LHCN-M2 (cell line): Measurements from ENCODE around the gene CNN2. TPM values are rescaled to one million over a fixed set of nuclear protein-coding genes. Genes with fewer than 3 reads are reported as not detected.

ENCODE experiments used
- DNase-seq: peaks from one replicate; pipeline ENCODE4 v3.0.0-alpha.2; 2012; ENCODE audit warnings: low read depth
- total RNA-seq: library from RNA; depleted of rRNA; stranded (reverse); fragments of >200 nt; gene quantifications from 2 replicates; pipeline ENCODE4 v1.2.3, GENCODE V29; 2014; rRNA removed

Gene CNN2
- total RNA-seq, 1 experiment from 2014 or later = 130 TPM

GRCh38 chr19:1080360-1081161 is 54.2 kb downstream of the CNN2 start:
- no peak for DNase-seq

- no peak for DNase-seq
These were observed 55.1 kb downstream of the CNN2 start for GRCh38 chr19:1081301-1082164.

GRCh38 chr19:1082165-1082927 is 55.9 kb downstream of the CNN2 start:
- DNase-seq = no peak

GRCh38 chr19:1082928-1083816 is 56.8 kb downstream of the CNN2 start:
- no peak for DNase-seq

- DNase-seq = no peak
These were observed 57.8 kb downstream of the CNN2 start for GRCh38 chr19:1084024-1084868.

GRCh38 chr19:1085053-1085658 is 58.7 kb downstream of the CNN2 start:
- no peak for DNase-seq

GRCh38 chr19:1085676-1086442 is 59.5 kb downstream of the CNN2 start:
- DNase-seq = no peak

- no peak for DNase-seq
These were observed 60.2 kb downstream of the CNN2 start for GRCh38 chr19:1086613-1087012.

GRCh38 chr19:1087813-1088415 is 61.5 kb downstream of the CNN2 start:
- no peak for DNase-seq

- DNase-seq = no peak
These were observed 62.1 kb downstream of the CNN2 start for GRCh38 chr19:1088416-1089010.

Other genes with a start within 250 kb of the CNN2 start
- gene PTBP1, start 229.2 kb upstream of the CNN2 start, total RNA-seq = 425 and 475 TPM in 2 replicates
- 0.06 TPM in 1 of 2 replicates, not detected in the other for gene PLPPR3, start 204.7 kb upstream of the CNN2 start, total RNA-seq
- not detected in 2 replicates for gene AZU1, start 198.8 kb upstream of the CNN2 start, total RNA-seq
- not detected in 2 replicates for gene PRTN3, start 185.6 kb upstream of the CNN2 start, total RNA-seq
- gene ELANE, start 174.3 kb upstream of the CNN2 start, total RNA-seq = 0.11 TPM in 1 of 2 replicates, not detected in the other
- gene CFD, start 166.9 kb upstream of the CNN2 start, total RNA-seq = 0.38 TPM in 1 of 2 replicates, not detected in the other
- 36.3 and 38.7 TPM in 2 replicates for gene MED16, start 133.4 kb upstream of the CNN2 start, total RNA-seq
- not detected in 2 replicates for gene RNU6-9, start 133.1 kb upstream of the CNN2 start, total RNA-seq
- 40.3 and 42.7 TPM in 2 replicates for gene R3HDM4, start 113.4 kb upstream of the CNN2 start, total RNA-seq
- not detected in 2 replicates for gene KISS1R, start 109.3 kb upstream of the CNN2 start, total RNA-seq
- gene ARID3A, start 100.6 kb upstream of the CNN2 start, total RNA-seq = 3.1 and 3.4 TPM in 2 replicates
- gene WDR18, start 42.3 kb upstream of the CNN2 start, total RNA-seq = 44.2 and 53.6 TPM in 2 replicates
- 0.11 and 0.19 TPM in 2 replicates for gene GRIN3B, start 26.2 kb upstream of the CNN2 start, total RNA-seq
- gene TMEM259, start 5.5 kb upstream of the CNN2 start, total RNA-seq = 154 and 176 TPM in 2 replicates
- not detected in 2 replicates for gene RNU6-2, start 5.1 kb upstream of the CNN2 start, total RNA-seq
- 18.1 and 21.5 TPM in 2 replicates for gene ABCA7, start 13.5 kb downstream of the CNN2 start, total RNA-seq
- 0.13 and 0.57 TPM in 2 replicates for gene ARHGAP45, start 40.6 kb downstream of the CNN2 start, total RNA-seq
- 277 and 355 TPM in 2 replicates for gene POLR2E, start 68.8 kb downstream of the CNN2 start, total RNA-seq
- gene GPX4, start 77.4 kb downstream of the CNN2 start, total RNA-seq = 347 and 363 TPM in 2 replicates
- gene SBNO2, start 147.7 kb downstream of the CNN2 start, total RNA-seq = 33.3 and 33.9 TPM in 2 replicates
- gene STK11, start 179.2 kb downstream of the CNN2 start, total RNA-seq = 70.6 and 75.7 TPM in 2 replicates
- gene CBARP, start 211.4 kb downstream of the CNN2 start, total RNA-seq = 4.6 and 4.7 TPM in 2 replicates
- 51.3 and 64.1 TPM in 2 replicates for gene ATP5F1D, start 215.1 kb downstream of the CNN2 start, total RNA-seq
- gene MIDN, start 222.0 kb downstream of the CNN2 start, total RNA-seq = 12.6 and 15.6 TPM in 2 replicates
- gene CIRBP, start 242.7 kb downstream of the CNN2 start, total RNA-seq = 253 and 293 TPM in 2 replicates
- gene FAM174C, start 248.9 kb downstream of the CNN2 start, total RNA-seq = 51.8 and 64.4 TPM in 2 replicates